ENCODE measurements around the gene RAP1A.

DNA sequence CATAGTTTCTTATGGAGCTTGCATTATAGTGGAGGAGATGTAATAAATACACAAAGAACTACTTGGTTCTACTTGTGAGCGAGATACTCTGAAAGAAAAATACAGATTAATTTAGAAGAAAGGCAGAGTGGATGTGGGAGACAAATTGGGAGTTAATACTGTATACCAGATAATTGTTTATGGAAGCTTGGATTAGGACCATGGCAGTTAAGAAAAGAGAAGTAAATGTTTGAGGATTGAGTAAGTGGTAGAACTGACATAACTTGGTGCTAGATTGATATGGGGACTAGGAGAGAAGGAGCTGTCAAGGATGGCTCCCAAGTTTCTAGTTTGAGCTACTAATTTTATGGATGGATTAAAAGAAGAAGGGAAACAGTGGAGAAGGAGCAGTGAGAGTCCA, 72.3 kb downstream of the RAP1A start:
- TF ChIP-seq EZH2phosphoT487 (IDR thresholded peaks at IDR 0.05; ENCODE audit: borderline replicate concordance, low read depth) (no peak), REST (IDR thresholded peaks at IDR 0.05; ENCODE audit: low read depth, low read length) (no peak), GABPA (IDR thresholded peaks at IDR 0.05; ENCODE audit: low read depth) (no peak), NFIC (IDR thresholded peaks at IDR 0.05; ENCODE audit: borderline replicate concordance) (no peak), POLR2AphosphoS5 (IDR thresholded peaks at IDR 0.05; ENCODE audit: low read depth, low read length) (no peak), USF2 (IDR thresholded peaks at IDR 0.05; ENCODE audit: borderline replicate concordance, low read depth, low read length) (no peak), CTCF (IDR thresholded peaks at IDR 0.05) (no peak), SIN3A (IDR thresholded peaks at IDR 0.05; ENCODE audit: borderline replicate concordance, low read depth, low read length) (no peak), MXI1 (IDR thresholded peaks at IDR 0.05; ENCODE audit: low read depth, low read length) (no peak)
